ENCODE measurements around the gene CD22. TPM values are rescaled to one million over a fixed set of nuclear protein-coding genes. Genes with fewer than 3 reads are reported as not detected.
A peak's percentile ranks its signal among the peaks of the same experiment; 100 is the strongest.
"Not testable (repeated sequence)": the region's sequence is repeated elsewhere in the genome, so short reads cannot be mapped to it uniquely, and the experiment has no call there.

Gene CD22
- total and polyA plus RNA-seq, 8 donors: 2.0 to 5.7 (median 4.0) TPM; not detected in 3

GRCh38 chr19:35355791-35356460 lies 26.9 kb downstream of the CD22 start:
- Histone ChIP-seq H3K9me3 (no peaks in the 10 kb centered on the region), H3K27ac (no peak overlapping the region), H3K36me3 (no peaks in the 10 kb centered on the region), H3K4me1 (peaks cover 0 to 35% (median 13%) of the 10 kb centered on the region in 4 donors), H3K27me3 (peaks cover 0 to 15% (median 0%) of the 10 kb centered on the region in 3 donors), H3K4me3 (no peak overlapping the region)
- TF ChIP-seq CTCF (IDR thresholded peaks at IDR 0.05) (no peak), POLR2AphosphoS5 (IDR thresholded peaks at IDR 0.05) (no peak), POLR2A (IDR thresholded peaks at IDR 0.05) (no peak), EP300 (IDR thresholded peaks at IDR 0.05) (no peak)
- intact Hi-C loops (cut with DNase I; ENCODE audit: low total_unique reads): loop anchor here (5.0 kb wide), 1 partner anchor 111 kb away; no protein-coding TSS in a partner anchor
- DNase-seq: no peak
- 44 to 58% (median 51%) methylated on average over 6 of the region's 6 CpGs for WGBS, 5 donors

- Histone ChIP-seq H3K9me3 (no peaks in the 10 kb centered on the region), H3K36me3 (no peaks in the 10 kb centered on the region), H3K4me3 (no peak within 1 kb of the TSS), H3K4me1 (peaks cover 0 to 27% (median 11%) of the 10 kb centered on the region in 4 donors), H3K27me3 (no peaks in the 10 kb centered on the region), H3K27ac (peak within 1 kb of the TSS in 1 of 5 donors; percentile 6)
- TF ChIP-seq CTCF (IDR thresholded peaks at IDR 0.05): peak in 1 of 7 experiments; percentile 1
- TF ChIP-seq POLR2A (IDR thresholded peaks at IDR 0.05): no peak
- TF ChIP-seq POLR2AphosphoS5 (IDR thresholded peaks at IDR 0.05): no peak
- TF ChIP-seq EP300 (IDR thresholded peaks at IDR 0.05): no peak
- intact Hi-C loops (cut with DNase I; ENCODE audit: low total_unique reads): loop anchor here (5.0 kb wide), 1 partner anchor 109 kb away; no protein-coding TSS in a partner anchor
- peak; percentile 65 to 75 for DNase-seq
- WGBS, 5 donors: 33 to 49% (median 39%) methylated on average over 18 of the region's 18 CpGs
Observed at GRCh38 chr19:35357867-35358573, 29.0 kb downstream of the CD22 start, which contains the start of gene FFAR3. Gene FFAR3, plus strand, starts transcription at chr19:35358460. Its CDS starts 431 bp downstream, at chr19:35358891.

DNA sequence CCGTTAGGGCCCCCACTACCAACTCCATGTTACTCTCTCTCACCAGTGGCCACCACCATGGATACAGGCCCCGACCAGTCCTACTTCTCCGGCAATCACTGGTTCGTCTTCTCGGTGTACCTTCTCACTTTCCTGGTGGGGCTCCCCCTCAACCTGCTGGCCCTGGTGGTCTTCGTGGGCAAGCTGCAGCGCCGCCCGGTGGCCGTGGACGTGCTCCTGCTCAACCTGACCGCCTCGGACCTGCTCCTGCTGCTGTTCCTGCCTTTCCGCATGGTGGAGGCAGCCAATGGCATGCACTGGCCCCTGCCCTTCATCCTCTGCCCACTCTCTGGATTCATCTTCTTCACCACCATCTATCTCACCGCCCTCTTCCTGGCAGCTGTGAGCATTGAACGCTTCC lies 29.8 kb downstream of the CD22 start:
- not testable (repeated sequence) for H3K4me3 ChIP-seq, H3K27ac ChIP-seq, H3K27me3 ChIP-seq, H3K9me3 ChIP-seq, DNase-seq, H3K36me3 ChIP-seq
- intact Hi-C loops (cut with DNase I; ENCODE audit: low total_unique reads): loop anchor here (5.0 kb wide), 1 partner anchor 108 kb away; no protein-coding TSS in a partner anchor
- peaks cover 0 to 20% (median 9%) of the 10 kb centered on the region in 4 donors for H3K4me1 ChIP-seq
- WGBS, 5 donors: 75 to 85% (median 81%) methylated on average over 6 to 11 of the region's 16 CpGs; no CpG with 5 or more reads in 1 of the 5 donors

DNA sequence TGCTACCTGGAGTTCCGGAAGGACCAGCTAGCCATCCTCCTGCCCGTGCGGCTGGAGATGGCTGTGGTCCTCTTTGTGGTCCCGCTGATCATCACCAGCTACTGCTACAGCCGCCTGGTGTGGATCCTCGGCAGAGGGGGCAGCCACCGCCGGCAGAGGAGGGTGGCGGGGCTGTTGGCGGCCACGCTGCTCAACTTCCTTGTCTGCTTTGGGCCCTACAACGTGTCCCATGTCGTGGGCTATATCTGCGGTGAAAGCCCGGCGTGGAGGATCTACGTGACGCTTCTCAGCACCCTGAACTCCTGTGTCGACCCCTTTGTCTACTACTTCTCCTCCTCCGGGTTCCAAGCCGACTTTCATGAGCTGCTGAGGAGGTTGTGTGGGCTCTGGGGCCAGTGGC lies 30.4 kb downstream of the CD22 start:
- peaks cover 0 to 16% (median 9%) of the 10 kb centered on the region in 4 donors for H3K4me1 ChIP-seq
- not testable (repeated sequence) for H3K27ac ChIP-seq, H3K27me3 ChIP-seq, H3K4me3 ChIP-seq, DNase-seq, H3K36me3 ChIP-seq, H3K9me3 ChIP-seq
- WGBS, 5 donors: 86 to 100% (median 92%) methylated on average over 5 to 20 of the region's 21 CpGs
- intact Hi-C loops (cut with DNase I; ENCODE audit: low total_unique reads): loop anchor here (5.0 kb wide), 1 partner anchor 108 kb away; no protein-coding TSS in a partner anchor

GRCh38 chr19:35360081-35360480 lies 31.1 kb downstream of the CD22 start:
- H3K36me3 ChIP-seq; DNase-seq; H3K27me3 ChIP-seq; H3K9me3 ChIP-seq; H3K4me3 ChIP-seq; intact Hi-C loops (cut with DNase I; ENCODE audit: low total_unique reads); H3K27ac ChIP-seq: not testable (repeated sequence)
- 73 to 82% methylated on average over 2 of the region's 5 CpGs; no CpG with 5 or more reads in 3 of the 5 donors for WGBS, 5 donors
- peaks cover 0 to 16% (median 9%) of the 10 kb centered on the region in 4 donors for H3K4me1 ChIP-seq
